ENCODE data around the gene TNIP2. TPM values are rescaled to one million over a fixed set of nuclear protein-coding genes. Genes with fewer than 3 reads are reported as not detected.

Gene TNIP2
- total and polyA plus RNA-seq, 2 of the 8 experiments (the other 6 are each of a cell fraction or from before 2014, with no cell fraction given) = 23.7 to 37.7 TPM

GRCh38 chr4:2802618-2803531 lies 46.7 kb upstream of the TNIP2 start:
- H2BK20ac ChIP-seq (ENCODE audit: low read length) = no peak overlapping the region
- H3K56ac ChIP-seq (replicated peaks; ENCODE audit: insufficient read length, low read depth, low read length) = no peak overlapping the region
- H2BK15ac ChIP-seq (ENCODE audit: low read length) = no peak overlapping the region; the same call in 1 of the 2 replicates
- no peak overlapping the region for H3K18ac ChIP-seq (ENCODE audit: extremely low read depth, low read length)
- POLR2A ChIA-PET (ENCODE audit: partially characterized antibody) = interaction anchor here (0.5 to 2.8 kb wide), 7 partner anchors 10 to 164 kb away, joined by 3 to 19 read pairs (median 5); no protein-coding TSS in a partner anchor
- H3K27ac ChIP-seq (ENCODE audit: low read depth, low read length) = no peak overlapping the region
- H3K23me2 ChIP-seq (ENCODE audit: low read depth, low read length) = no peaks in the 10 kb centered on the region
- no peak overlapping the region for H3K4ac ChIP-seq (replicated peaks; ENCODE audit: insufficient read length, low read depth, low read length)
- H4K8ac ChIP-seq (ENCODE audit: extremely low read depth, insufficient read depth, low read length) = peak overlapping the region; percentile 9
- no peak overlapping the region for H2BK120ac ChIP-seq (replicated peaks; ENCODE audit: low read depth, low read length)
- H3K9me3 ChIP-seq (ENCODE audit: insufficient read depth in 2 of 2, low read depth in 1 of 2, low read length in 1 of 2) = no peaks in the 10 kb centered on the region
- no peak overlapping the region for H2AK5ac ChIP-seq (ENCODE audit: low read depth, low read length)
- H3K23ac ChIP-seq (ENCODE audit: insufficient read length) = no peak overlapping the region
- H3K79me2 ChIP-seq (ENCODE audit: control insufficient read depth in 1 of 2, insufficient read depth in 2 of 2, low read length in 2 of 2) = no peaks in the 10 kb centered on the region
- H3K4me2 ChIP-seq (ENCODE audit: insufficient read depth in 1 of 2, low read depth in 2 of 2, low read length in 2 of 2) = no peak overlapping the region
- H2AFZ ChIP-seq (ENCODE audit: low read length) = no peak overlapping the region
- CTCF ChIA-PET (ENCODE audit: partially characterized antibody) = interaction anchor here (1.5 kb wide), 1 partner anchor 60 kb away, joined by 3 read pairs; no protein-coding TSS in a partner anchor
- no peak overlapping the region for H3K9ac ChIP-seq (replicated peaks in 1 of 4; ENCODE audit: extremely low read depth in 1 of 4, low read depth in 3 of 4, low read length in 3 of 4)
- no peaks in the 10 kb centered on the region for H3K79me1 ChIP-seq (ENCODE audit: low read depth, low read length)
- WGBS, 2 experiments (ENCODE audit: extremely low coverage in 1 of 2, insufficient coverage in 1 of 2, insufficient read length in 1 of 2, insufficient replicate concordance in 2 of 2, low coverage in 1 of 2, low lambda C conversion rate in 2 of 2, missing lambda C conversion rate in 1 of 2) = 91% methylated on average over 27 of the region's 27 CpGs; no CpG with 5 or more reads in 1 of the 2 experiments
- DNase-seq (ENCODE audit: low read depth in 1 of 2, low spot score in 2 of 2) = no peak
- peak overlapping the region; percentile 37; the same call in 1 of the 2 replicates for H2BK5ac ChIP-seq (ENCODE audit: low read depth, low read length)
- no peak overlapping the region for H3K4me3 ChIP-seq (ENCODE audit: extremely low read depth in 1 of 4, insufficient read depth in 2 of 4, low read depth in 3 of 4, low read length in 4 of 4)
- no peak for FAIRE-seq
- no peak overlapping the region for H4K5ac ChIP-seq (ENCODE audit: insufficient read length, low read depth, low read length)
- no peak overlapping the region for H2BK12ac ChIP-seq (ENCODE audit: low read depth, low read length)
- peaks cover 0 to 3% of the 10 kb centered on the region in 2 experiments for H4K20me1 ChIP-seq (replicated peaks in 1 of 2; ENCODE audit: control insufficient read depth in 1 of 2, insufficient read depth in 2 of 2, low read length in 2 of 2)
- H4K91ac ChIP-seq (replicated peaks; ENCODE audit: insufficient read length, low read length) = no peak overlapping the region
- peaks cover 0 to 15% (median 10%) of the 10 kb centered on the region in 4 experiments; a peak in 4 of 7 replicates for H3K4me1 ChIP-seq (replicated peaks in 1 of 4; ENCODE audit: control insufficient read depth in 3 of 4, insufficient read depth in 4 of 4, low read length in 3 of 4)
- H3K36me3 ChIP-seq (ENCODE audit: control insufficient read depth in 2 of 4, insufficient read depth in 4 of 4, low read length in 3 of 4) = no peaks in the 10 kb centered on the region
- H3K27me3 ChIP-seq (replicated peaks in 1 of 4; ENCODE audit: control insufficient read depth in 3 of 4, extremely low read depth in 1 of 4, insufficient read depth in 3 of 4, low read length in 3 of 4) = no peaks in the 10 kb centered on the region
- H3K14ac ChIP-seq (ENCODE audit: insufficient read length) = no peak overlapping the region
- TF ChIP-seq TCF12 (IDR thresholded peaks at IDR 0.05; ENCODE audit: low read depth, low read length) = no peak
- no peak for TF ChIP-seq SP2 (IDR thresholded peaks at IDR 0.05; ENCODE audit: low read length)
- no peak for TF ChIP-seq SIRT6 (IDR thresholded peaks at IDR 0.05; ENCODE audit: low read length)
- no peak for TF ChIP-seq CTCF (IDR thresholded peaks at IDR 0.05; ENCODE audit: control extremely low read depth in 1 of 3, insufficient read depth in 1 of 3, low read depth in 1 of 3, low read length in 3 of 3)
- TF ChIP-seq, protein P1, sequence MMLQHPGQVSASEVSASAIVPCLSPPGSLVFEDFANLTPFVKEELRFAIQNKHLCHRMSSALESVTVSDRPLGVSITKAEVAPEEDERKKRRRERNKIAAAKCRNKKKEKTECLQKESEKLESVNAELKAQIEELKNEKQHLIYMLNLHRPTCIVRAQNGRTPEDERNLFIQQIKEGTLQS (IDR thresholded peaks at IDR 0.05; ENCODE audit: insufficient read depth, low read depth, low read length) = no peak
- TF ChIP-seq TAF7 (optimal IDR thresholded peaks at IDR 0.05; ENCODE audit: borderline replicate concordance, low read depth, low read length) = no peak
- no peak for TF ChIP-seq RBBP5 (IDR thresholded peaks at IDR 0.05; ENCODE audit: borderline replicate concordance, low read depth, low read length)
